Globus pallidus (tissue), 1 donor: Measurements from ENCODE around the gene MTHFR.

Source experiments
- DNase-seq: peaks from one replicate; pipeline ENCODE4 v3.0.0-alpha.2; 2015; ENCODE audit warnings: low spot score

Gene MTHFR

DNA sequence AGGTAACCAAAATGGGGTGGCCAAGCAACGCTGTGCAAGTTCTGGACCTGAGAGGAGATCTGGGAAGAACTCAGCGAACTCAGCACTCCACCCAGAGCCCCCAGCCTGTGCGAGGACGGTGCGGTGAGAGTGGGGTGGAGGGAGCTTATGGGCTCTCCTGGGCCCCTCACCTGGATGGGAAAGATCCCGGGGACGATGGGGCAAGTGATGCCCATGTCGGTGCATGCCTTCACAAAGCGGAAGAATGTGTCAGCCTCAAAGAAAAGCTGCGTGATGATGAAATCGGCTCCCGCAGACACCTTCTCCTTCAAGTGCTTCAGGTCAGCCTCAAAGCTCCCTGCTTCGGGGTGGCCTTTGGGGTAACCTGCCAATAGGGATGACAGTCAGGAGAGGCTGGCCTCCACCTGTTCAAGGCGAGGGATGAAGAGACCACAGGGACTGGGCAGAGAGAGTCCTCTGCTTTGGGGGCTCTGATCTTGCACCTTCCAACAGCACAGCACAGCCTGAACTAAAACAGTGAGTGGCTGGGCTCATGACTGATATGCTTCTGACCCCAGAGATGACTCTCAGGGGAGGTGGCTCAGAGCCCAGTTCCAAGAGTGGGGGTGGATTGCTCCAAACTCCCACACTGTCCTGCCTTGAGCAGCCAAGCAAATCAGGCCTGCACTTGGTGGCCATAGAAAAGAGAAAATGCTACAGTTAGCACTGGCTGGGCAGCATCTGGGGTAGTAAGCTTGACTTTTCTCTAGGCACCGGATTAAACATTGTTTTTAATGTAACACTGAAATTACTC lies 9.5 kb downstream of the MTHFR start:
- no peak for DNase-seq

DNA sequence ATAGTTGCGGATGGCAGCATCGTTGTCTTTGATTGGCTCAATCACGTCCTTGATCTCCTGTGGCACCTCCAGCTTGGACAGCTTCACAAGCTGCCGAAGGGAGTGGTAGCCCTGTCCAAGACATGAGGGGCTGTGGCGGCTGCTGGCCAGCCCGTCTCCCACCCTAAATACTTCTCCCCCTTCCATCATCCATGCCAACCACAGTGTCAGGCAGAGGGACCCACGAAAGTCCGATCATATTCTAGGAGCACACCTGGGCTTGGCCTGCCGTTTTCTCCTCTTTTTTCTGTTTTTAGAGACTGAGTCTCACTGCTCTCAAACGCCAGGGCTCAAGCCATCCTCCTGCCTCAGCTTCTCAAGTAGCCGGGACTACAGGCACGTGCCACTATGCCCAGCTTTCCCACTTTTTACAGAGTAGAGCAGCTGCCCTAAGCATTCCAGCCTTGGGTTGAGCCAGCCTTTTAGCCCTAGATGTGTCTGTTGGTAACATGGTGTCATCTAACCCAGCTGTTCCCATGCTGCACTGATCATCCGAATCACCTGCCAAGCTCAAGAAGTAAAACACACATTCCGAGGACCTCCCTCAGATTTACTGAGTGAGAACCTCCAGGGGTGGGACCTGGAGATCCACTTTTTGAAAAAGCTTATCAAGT lies 10.4 kb downstream of the MTHFR start:
- no peak for DNase-seq

DNA sequence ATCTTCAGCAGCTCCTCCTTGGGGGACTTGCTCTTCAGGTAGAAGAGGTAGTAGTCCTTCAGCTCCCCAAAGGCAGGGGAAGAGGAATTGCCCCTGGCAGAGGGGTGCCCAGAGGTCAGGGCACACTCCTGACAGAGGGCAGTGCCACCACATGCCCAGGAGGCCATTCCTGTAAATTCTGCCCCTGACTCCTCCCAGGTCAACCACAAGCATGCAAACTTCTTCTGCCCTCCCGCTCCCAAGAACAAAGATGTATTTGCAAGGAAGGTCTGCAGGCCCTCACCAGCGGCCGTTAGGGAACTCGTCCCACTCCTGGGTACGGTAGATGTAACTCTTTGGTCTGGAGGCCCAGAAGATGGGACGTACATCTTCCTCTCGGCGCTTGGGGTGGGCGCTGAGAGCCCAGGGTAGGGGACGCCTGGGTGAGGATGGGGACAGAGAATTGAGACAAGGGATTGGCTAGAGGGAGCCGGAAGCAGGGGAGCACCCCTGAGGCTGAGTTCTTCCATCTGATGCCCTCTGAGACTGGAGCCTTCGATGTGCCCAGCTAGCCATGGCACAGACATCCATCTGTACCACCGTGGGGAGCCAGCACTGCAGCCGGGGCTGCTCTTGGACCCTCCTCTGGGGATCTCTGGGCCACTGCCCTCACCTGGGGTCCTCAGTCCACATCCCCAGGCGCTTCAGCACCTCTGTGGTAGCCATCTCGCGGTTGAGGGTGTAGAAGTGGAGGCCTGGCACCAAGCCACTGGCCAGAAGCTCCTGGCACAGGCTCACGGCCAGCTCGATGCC lies 11.1 kb downstream of the MTHFR start:
- no peak for DNase-seq

DNA sequence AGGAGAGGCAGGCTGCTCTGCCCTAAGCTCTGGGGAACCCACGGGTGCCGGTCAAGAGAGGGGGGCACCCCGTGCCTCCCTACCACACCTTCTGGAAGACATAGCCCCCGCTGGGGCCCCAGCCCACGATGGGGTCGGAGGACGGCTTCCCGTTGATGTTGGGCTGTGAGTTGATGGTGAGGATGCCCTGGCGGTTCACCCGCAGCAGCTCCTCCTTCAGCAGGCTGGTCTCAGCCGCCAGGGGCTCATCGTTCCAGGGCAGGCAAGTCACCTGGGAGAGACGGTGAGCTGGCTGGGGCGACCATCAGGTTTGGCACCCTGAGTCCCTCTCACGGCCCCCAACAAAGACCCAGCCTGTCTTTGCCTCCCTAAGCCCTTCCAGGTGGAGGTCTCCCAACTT lies 11.9 kb downstream of the MTHFR start:
- no peak for DNase-seq

DNA sequence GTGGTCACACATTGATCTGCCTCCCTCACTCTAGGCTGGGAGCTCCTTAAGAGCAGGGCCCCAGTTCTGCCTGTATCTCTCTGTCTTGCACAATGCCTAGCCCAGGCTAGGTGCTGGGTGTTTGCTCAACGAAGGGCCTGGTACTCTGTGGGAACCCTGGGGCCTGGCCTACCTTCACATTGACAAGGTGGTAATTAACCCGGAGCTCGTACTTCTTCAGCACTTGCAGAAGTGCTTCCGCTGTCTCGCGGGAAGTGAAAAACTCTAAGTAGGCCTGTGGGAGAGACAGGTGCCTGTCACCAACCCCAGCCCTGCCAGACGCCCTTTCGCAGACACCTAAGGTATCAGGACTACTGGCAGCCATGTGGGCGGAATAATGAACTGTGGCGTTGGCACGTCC lies 13.7 kb downstream of the MTHFR start:
- no peak for DNase-seq

DNA sequence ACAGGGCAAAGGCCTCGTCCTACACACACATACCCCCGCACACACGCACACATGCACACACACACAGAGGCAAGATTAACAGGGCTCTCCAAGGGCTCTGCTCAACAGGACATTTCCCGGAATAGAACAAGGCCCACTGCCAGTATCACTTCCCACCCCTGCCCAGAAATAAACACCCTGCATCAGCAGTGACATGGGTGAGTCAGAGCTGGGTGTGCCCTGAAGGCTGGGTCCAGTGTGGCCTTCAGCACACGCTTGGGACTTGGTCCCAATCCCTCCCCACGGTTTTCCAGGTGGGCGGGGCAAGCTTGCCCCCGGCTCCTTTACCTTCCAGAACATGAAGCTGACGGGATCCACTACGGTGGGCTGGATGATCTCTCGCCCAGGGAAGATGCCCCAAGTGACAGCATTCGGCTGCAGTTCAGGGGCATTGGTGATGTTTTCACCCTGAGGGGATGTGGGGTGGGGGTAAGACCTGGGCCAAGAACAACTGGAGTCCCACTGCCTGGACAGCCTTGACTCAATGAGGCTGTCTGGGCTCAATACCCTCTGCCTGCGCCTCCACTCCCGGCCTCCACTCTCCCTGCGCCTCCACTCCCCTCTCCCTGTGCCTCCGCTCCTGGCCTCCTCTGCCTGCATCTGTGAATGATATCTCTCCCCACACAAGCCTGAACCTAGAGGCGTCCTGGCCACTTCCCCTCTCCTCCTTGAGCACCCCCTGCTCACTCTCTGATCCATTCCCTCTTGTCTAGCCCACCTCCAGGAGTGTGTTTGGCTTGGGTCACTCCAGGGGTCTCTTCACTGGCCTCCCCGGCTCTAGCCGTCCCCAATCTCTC lies 14.7 kb downstream of the MTHFR start:
- DNase-seq: peak; percentile 76

DNA sequence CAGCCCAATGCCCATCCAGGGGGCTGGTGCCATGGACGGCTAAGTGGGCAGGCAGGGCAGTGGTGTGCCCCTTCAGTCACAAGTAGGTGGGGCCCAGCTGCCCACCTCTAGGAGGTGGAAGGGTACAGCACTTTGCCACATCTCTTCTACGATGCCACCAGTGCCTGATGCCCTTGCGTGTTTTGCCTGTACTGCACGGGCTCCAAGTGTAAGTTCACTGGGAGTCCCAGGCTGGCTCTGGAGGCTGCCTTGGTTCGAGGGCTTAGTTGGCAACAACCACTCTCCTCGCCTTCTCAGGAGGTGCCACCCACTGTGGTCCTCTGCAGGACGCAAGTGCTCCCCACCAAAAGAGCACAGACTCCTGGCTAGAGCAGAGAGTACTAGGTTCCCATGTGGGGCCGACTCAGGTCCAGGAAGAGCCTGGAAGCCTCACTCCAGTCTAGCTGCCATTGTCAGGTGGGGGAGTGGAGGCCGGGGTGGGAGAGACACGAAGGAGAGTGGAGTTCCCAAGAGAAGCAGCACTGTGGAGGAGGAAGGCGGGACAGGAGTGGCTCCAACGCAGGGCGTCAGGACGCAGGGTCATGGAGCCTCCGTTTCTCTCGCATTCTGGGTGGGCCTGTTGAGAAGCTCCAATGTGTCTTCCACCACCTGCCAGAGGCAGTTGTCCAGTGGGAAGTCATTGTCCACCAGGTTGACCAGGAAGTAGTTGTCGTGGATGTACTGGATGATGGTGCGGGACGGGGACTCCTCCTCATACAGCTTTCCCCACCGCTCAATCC lies 15.5 kb downstream of the MTHFR start:
- DNase-seq: no peak

DNA sequence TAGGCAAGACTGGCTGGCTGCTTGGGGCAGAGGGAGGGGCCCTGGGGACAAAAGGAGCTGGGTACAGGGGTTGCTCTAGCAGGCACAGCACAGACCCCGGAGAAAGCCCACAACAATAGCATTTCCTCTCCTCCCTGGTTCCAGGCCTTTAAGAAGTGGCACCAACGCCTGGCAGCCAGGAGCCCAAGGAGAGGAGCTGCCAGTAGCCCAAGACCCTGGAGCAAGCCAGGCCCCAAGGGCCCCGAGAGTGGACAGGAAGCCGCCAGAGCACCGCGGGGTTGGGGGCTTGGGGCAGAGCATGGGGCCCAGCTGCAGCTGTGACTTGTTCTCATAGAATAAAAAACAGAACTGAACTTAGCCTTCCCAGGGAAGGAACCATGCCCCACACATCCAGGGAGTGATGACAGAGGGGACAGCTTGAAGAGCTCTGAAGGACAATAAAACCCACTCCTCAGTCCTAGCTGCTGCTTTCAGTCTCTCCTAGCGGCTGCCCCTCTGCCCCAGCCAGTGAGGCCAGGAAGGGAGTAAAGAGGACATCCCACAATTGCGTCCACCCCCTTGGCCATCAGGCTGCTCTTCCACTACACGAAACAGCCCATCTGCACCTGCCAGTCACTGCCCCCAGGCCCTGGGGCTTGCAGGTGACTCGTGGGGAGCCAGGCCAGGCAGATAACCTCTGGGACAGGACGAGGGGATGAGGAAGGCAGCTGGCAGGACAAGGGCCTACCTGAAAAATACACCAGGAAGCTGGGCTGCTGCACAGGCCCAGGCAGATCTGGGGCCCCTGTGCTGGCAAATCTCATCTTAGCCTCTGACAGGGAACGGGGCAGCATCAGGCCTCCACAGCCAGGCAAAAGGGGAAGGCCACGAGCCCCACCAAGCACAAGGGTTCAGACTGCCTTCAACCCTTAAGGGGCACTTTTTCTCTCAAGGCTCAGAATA lies 16.4 kb downstream of the MTHFR start:
- no peak for DNase-seq

DNA sequence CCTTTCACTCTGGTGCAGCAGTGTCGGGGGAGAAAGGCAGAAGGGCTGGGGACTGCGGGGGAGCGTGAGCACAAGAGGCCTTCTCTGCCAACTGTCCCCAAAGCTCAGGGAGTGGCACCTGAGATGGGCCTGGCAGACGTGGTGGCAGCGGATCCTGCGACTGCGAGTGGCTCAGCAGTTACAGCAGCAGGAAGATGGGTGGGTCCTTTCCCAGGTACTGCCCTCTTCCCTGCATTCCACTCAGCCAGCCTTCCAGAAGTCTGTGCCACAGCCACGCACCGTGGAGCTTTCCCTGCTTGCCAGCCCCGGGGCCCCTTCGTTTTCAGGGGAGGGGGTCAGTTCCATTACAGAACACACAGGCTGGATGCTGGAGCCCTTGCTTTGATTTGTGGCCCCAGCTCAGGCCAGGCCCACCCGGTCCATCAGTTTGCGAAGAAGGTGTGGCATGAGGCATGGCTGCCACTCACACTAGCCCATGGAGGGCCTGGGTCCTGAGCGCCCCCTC lies 17.2 kb downstream of the MTHFR start:
- DNase-seq: no peak

DNA sequence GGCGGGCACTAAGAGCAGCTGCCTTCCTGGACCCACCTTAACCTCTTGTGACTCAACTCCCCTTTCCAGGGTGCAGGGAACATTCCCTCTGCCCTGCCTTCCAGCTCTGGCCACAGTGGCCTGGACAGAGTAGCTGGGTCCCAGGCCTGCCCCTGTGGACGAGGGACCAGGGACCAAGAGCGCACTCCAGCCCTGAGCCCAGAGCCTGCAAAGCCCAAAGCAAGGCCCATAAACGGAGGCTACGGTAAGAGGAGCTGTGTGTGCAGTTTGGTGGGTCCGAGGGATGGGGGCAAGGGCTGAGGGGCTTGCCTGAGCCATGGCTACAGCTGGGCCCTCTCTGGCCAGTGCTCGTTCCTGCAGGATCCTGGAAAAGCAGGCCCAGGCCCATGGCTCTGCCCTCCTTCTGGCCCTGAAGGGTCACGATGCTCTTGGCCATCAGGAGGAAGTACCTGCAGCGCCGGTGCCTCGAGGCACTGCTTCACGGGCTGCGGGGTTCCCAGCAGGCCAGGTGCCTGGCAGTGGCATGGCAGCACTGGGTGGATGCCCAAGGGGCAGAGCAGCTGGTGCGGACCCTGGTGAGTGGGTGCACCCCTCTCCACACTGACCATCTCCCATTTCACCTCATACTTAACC lies 17.8 kb downstream of the MTHFR start:
- DNase-seq: no peak

DNA sequence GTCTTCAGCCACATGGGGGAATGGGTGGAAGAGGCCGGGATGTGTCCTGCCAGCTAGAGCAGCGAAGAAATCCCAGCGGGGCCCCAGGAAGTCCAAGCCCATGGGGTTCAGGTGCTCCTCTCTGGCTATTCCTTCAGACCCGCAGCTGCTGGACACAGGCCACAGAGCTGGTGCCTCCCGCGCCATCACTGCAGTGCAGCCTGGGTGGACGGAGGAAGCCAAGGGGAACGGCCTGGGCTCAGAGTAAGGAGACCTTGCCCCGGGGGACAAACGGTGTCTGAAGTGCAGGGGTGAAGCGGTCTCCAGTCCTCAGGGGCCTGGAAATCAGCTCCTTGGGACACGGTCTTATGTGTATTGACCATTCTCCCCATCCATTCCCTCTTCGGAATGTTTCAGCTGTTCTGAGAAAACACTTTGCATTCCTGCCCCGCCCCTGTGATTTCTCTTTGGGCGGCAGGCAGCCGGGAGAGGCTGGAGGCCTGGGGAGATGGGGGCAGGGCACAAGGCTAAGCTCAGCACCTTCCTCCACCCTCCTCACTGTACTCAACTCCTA lies 18.4 kb downstream of the MTHFR start:
- DNase-seq: no peak

DNA sequence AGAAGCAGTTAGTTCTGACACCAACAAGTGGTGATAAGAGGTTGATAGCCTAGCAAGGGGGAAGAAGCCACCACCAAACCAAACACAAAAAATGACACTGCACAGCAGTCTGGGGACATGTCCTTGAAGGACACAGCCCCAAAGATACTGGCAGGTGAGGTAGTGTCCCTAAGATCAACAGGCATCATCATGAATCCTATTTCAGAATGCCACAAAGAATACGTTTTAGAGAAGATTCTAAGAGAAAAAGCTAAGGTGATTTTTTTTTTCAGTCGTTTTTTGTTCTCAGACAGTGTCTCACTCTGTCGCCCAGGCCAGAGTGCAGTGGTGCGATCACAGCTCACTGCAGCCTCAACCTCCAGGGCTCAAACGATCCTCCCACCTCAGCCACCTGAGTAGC lies 19.6 kb downstream of the MTHFR start:
- no peak for DNase-seq

DNA sequence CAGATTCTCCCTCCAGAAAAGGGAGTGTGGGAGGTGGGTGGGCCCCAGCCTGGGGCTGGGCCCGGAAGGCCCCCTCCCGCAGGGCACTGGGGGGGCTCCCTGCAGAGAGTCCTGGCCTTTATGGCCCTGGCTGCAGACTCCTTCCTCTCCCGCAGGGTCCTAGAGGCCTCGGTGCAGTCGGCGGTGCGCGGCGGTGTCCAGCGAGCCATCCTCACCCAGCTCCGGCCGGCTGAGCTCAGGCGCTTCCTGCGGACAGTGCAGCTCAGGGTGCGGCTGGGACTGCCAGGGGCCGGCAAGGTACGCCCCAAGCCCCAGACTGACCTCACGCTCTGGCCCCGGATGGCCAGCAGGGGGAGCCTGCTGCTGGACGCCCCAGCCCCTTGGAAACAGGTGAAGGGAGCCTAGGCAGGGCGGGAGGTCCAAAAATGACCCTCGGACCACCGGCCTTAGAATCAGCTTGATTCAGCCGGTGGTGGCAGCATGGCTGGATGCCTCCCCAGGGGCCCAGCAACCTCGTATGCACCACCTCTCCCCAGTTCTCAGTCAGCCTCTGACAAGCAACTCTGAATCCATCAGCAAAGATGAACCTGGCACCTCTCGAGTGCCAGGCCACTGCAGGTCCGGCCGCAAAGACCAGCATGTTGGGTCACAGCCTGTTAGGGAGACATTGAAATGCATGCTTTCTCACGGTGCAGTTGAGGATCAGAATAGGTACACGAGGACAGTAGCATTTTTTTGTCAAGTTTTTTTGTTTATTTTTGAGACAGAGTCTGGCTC lies 20.6 kb downstream of the MTHFR start:
- no peak for DNase-seq

DNA sequence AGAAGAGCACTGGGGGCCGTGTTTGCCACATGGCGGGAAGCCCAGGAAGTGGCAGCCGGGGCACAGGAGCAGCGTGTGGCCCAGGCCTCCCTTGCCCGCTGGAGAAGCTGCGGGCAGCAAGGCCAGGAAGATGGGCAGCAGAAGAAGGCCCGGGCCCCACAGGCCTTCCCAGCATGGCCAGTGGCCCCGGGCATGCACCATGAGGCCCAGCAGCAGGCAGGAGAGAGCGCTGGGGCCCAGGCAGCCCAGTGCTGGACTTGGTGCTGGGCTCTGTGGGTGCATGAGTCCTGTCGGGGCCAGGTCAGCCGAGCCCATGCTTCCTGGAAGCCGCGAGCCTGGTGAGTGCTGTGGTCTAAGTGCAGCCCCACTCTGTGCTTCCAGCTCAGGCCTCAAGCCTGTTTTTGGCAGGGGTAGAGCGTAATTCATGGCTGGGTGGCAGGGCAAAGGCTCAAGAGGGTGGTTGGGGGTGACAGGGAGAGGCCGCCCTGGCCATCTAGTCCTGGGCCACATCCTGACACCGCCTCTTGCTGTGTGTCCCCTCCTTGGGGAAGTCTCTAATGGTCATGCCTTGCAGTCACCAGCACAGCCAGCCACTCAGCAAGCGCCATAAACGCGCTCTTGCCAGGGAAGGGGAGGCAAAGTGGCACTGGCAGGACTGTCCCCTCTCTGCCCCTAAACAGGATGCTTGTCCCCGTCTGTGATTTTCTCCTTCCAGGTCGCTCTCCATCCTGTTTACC lies 21.3 kb downstream of the MTHFR start:
- DNase-seq: no peak

DNA sequence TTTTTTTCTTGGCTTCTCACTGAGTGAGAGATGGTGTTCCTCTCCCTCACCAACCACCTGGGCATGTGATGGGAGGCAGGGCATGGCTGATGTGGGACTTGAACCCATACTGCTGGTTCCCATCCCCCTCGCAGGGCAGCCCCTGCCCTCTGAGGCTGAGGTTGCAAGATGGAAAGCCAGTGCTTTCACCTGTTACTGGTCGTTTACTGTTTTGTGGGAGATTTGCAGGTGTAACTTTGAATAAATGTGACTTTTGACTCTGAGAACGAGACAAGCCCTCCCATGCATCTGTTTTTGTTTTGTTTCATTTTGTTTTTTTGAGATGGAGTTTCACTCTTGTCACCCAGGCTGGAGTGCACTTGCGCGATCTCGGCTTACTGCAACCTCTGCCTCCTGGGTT lies 22.2 kb downstream of the MTHFR start:
- no peak for DNase-seq

DNA sequence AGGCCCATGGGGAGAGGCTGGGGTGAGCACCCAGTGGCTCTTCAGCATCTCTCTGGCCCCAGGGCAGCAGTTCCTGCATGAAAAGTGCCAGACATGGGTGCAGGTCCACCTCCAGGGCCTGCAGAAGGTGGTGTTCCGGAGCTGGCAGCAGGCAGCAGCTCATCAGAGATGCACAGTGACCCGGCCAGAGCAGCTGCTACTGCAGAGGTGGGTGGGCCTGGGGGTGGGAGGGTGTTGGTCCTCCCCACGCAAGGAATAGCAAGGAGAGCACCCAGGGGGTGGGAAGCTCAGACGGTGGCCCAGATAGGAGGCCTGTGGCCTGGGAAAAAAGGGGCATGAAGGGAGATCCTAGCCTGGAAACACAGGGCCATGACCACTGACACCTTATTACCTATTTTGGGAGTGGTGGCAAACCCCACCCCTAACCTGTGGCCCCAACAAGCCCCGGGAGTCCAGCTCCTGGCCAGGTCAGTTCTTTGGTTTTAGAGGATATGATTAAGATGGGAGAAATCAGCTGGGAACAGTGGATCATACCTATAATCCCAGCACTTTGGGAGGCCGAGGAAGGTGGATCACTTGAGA lies 23.5 kb downstream of the MTHFR start:
- no peak for DNase-seq

DNA sequence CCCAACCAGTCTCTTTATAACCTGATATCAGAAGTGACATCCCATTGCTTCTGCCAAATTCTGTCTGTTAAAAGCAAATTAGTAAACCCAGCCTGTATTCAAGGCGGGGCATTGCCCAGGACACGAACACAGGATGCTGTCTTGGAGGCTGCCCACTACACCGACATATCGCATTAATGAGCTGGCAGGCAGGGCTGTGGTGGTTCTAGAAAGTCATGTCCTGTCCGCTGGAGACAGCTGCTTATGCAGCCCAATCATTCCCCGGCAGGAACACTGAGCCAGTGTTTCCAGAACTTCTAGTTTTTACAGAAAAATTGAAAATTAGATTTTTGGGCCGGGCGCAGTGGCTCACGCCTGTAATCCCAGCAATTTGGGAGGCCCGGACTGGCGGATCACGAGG lies 24.5 kb downstream of the MTHFR start:
- no peak for DNase-seq
